Activated naive CD4-positive, alpha-beta T cell treated with anti-CD3 and anti-CD28 coated beads, Interleukin-2, amount 50 U/mL, for 24 hours (primary cell): ENCODE measurements around the gene CFAP221.
A peak's percentile ranks its signal among the peaks of the same experiment; 100 is the strongest.

Experiments used
- H3K27ac Mint-ChIP-seq: one replicate; pipeline ENCODE4 v1.8.0; 2021; ENCODE audit warnings: mild to moderate bottlenecking, mixed read lengths
- H3K27me3 Mint-ChIP-seq: one replicate; pipeline ENCODE4 v1.8.0; 2021; ENCODE audit warnings: mixed read lengths
- H3K36me3 Mint-ChIP-seq: one replicate; pipeline ENCODE4 v1.8.0; 2021; ENCODE audit warnings: mixed read lengths
- H3K4me1 Mint-ChIP-seq: one replicate; pipeline ENCODE4 v1.8.0; 2021; ENCODE audit warnings: mixed read lengths
- H3K4me3 Mint-ChIP-seq: one replicate; pipeline ENCODE4 v1.8.0; 2021; ENCODE audit warnings: mild to moderate bottlenecking, mixed read lengths
- H3K9me3 Mint-ChIP-seq: one replicate; pipeline ENCODE4 v1.8.0; 2021; ENCODE audit warnings: mixed read lengths

The CFAP221 gene

DNA sequence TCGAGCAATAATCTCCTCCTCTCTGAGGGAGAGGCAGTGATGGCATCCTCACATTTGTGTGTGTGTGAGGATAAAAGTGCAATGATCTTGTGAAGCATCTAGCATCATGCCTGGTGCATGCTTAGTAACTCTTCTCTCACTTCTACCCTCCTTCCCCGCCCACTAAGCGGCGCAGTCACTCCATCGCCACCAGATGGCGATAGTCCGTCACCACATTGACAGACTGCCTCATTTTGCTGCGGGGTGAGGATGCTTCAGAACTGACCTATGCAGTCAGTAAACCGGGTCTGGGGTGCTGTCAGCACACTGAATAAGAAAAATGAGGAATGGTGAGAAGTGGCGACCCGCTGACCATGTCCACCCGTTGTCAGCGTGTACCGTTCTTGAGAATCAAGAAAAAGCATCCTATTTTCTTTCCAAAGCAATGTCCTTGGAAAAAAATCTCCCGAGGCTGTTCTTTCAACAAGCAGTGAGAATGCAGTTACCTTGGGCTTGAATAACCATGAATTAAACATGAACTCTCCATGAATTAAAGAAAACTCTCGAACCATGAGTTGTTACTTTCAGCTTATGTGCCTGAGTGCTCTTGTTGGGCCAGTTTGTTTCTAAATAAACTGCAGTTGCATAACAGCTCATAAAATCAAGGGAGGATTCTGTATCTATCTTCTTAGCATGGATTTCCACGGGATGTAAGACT lies 97.5 kb downstream of the CFAP221 start:
- no peaks in the 10 kb centered on the region for H3K36me3 Mint-ChIP-seq

DNA sequence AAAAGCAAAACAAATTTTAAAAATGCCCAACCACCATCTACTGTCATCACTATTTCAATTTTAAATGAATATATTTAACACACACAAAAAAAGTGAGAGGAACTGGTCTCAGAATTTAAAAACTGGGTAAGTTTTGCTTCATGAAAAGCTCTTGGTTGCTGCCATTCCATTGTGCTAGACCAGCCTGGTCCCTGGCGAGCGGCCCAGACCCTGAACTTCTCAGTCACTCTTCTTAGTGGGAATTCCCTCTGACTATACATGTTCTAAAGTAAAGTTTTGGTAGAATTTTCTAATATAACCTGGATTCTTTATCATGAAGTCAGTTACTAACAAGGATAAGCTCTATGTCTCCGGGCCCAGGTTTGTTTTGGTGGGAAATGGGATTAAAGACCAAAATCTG lies 99.9 kb downstream of the CFAP221 start:
- Mint-ChIP-seq H3K27me3 (no peaks in the 10 kb centered on the region), H3K9me3 (no peaks in the 10 kb centered on the region), H3K4me1 (peaks cover 7% of the 10 kb centered on the region), H3K4me3 (no peak overlapping the region), H3K27ac (no peak overlapping the region), H3K36me3 (no peaks in the 10 kb centered on the region)

More for the DNA sequence above, 97.5 kb downstream of the CFAP221 start:
- Mint-ChIP-seq H3K27ac (no peak overlapping the region), H3K4me1 (peaks cover 7% of the 10 kb centered on the region), H3K9me3 (no peaks in the 10 kb centered on the region), H3K27me3 (no peaks in the 10 kb centered on the region), H3K4me3 (no peak overlapping the region)

DNA sequence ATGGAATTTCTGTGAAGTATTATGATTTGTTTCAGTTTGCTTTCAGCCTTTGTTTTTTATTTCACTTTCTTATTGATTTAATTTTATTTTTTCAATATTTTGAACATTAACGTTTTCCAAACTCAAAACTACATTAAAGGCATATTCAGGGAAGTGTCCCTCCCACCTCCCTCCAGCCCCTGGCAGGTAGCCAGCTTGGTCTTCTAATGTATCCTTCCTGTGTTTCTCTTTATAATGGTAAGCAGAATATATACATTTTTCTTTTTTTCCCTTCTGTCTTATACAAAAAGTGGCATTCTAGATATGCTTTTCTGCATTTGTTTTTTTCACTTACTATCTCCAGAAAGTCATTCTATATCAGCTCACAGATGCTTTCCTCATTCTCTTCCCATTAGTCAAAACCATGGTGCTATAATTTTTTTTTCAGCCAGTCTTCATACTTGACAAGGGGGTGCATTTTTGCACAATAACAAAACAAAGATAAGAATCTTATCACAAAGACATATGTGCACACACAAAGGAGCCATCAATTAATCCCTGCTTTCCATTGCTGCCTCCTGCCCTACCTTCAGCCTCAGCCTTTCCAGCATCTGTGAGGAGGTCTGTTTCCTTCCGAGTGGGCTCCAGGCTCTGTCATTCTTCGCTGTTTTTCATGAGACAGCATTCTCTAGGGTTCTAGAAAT lies 101.1 kb downstream of the CFAP221 start:
- H3K27me3 Mint-ChIP-seq, result no peaks in the 10 kb centered on the region
- peak overlapping the region; percentile 26 for H3K27ac Mint-ChIP-seq
- H3K4me3 Mint-ChIP-seq, result no peak overlapping the region
- no peaks in the 10 kb centered on the region for H3K36me3 Mint-ChIP-seq
- no peaks in the 10 kb centered on the region for H3K9me3 Mint-ChIP-seq
- H3K4me1 Mint-ChIP-seq, result peaks cover 7% of the 10 kb centered on the region

DNA sequence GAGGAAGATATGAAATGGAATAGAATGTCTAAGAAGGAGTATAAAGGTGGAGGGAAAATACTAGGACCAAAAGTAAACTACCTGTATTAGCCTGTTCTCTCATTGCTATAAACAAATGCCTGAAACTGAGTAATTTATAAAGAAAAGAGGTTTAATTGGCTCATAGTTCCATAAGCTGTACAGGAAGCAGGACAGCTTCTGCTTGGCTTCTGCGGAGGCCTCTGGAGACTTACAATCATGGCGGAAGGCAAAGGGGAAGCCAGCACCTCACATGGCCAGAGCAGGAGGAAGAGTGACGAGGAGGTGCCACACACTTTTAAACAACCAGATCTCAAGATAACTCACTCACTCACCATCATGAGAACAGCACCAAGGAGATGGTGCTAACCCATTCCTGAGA lies 101.9 kb downstream of the CFAP221 start:
- no peak overlapping the region for H3K27ac Mint-ChIP-seq
- H3K27me3 Mint-ChIP-seq, result no peaks in the 10 kb centered on the region
- no peaks in the 10 kb centered on the region for H3K9me3 Mint-ChIP-seq
- no peak overlapping the region for H3K4me3 Mint-ChIP-seq
- no peaks in the 10 kb centered on the region for H3K36me3 Mint-ChIP-seq
- H3K4me1 Mint-ChIP-seq, result peaks cover 7% of the 10 kb centered on the region

DNA sequence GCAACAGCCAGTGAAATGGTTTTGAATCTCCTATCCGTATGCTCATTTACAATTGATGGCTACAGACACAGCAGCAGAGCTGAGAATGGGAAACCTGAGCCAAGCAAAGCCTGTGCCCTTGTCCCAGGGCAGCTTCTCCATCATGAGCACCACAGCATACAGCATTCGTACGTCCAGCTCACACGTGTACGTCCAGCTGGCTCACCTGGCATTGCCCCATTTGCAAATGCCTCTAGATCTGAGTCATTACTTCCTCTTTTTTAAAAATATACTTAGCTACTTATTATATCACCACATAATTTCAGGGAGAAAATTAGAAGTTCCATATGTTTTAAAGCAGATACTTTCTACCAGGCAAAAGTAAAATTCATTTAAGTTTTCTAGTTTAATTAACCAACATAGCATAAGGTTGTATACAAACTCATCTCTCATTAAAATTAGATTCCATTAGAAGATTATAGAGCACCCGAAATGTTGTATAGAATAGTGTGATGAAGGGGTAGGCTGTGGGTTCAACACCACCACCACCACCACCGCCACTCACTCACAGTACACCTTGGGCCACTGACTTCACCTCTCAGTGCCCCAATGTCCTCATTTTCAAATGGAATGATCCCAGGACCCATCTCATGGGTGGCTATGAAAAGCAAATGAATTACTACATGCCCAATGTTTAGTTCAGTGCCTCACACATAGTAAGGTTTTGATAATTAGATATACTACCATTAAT lies 103.4 kb downstream of the CFAP221 start:
- Mint-ChIP-seq H3K36me3 (no peaks in the 10 kb centered on the region), H3K27me3 (no peaks in the 10 kb centered on the region), H3K27ac (no peak overlapping the region), H3K9me3 (no peaks in the 10 kb centered on the region), H3K4me1 (peaks cover 7% of the 10 kb centered on the region), H3K4me3 (no peak overlapping the region)

DNA sequence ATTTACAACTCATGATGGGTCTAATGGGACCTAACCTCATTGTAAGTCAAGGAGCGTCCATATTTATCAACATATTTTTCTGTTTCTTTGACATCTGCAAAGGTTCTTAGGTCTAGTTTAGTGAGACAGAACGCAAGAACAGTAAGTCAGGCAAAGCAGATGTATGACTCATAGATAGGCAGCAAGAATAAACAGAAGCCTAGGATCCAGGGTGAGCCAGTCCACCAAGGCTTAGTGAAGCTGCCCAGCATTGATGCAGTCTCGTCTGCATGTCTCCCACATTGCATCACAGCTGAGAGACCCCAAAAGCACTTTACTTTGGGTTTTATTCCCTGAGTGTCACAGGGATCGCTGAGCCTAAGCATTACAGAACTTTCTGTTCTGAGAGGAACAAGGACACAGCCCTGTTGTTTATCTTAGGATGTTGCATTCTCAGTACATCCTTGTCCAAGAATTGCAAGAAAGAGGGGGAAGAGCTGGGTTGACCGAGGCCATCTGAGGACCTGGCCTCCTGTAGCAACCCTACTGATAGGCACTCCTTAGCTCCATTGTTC lies 105.2 kb downstream of the CFAP221 start:
- peaks cover 7% of the 10 kb centered on the region for H3K4me1 Mint-ChIP-seq
- H3K27ac Mint-ChIP-seq, result no peak overlapping the region
- no peaks in the 10 kb centered on the region for H3K9me3 Mint-ChIP-seq
- H3K27me3 Mint-ChIP-seq, result no peaks in the 10 kb centered on the region
- no peaks in the 10 kb centered on the region for H3K36me3 Mint-ChIP-seq
- H3K4me3 Mint-ChIP-seq, result no peak overlapping the region

DNA sequence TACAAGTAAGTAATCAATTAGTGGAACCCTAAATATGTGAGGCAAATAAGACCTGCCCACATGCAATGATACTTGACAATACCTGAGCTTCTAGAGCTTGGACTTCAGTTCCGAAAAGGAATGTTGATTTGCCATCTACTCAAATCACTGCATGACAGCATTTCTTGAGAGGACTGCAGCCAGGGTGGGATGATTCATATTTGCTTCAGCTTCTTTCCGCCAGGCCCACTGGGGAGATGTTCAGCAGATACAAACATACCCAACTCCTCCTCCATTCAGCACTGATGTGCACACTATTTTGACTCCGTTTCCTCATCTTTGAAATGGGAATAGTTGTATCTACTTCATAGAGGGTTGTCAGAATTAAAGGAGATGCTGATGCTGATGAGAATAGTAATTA lies 106.0 kb downstream of the CFAP221 start:
- Mint-ChIP-seq H3K36me3 (no peaks in the 10 kb centered on the region), H3K4me3 (no peak overlapping the region), H3K27ac (no peak overlapping the region), H3K4me1 (peaks cover 6% of the 10 kb centered on the region), H3K27me3 (no peaks in the 10 kb centered on the region), H3K9me3 (no peaks in the 10 kb centered on the region)

DNA sequence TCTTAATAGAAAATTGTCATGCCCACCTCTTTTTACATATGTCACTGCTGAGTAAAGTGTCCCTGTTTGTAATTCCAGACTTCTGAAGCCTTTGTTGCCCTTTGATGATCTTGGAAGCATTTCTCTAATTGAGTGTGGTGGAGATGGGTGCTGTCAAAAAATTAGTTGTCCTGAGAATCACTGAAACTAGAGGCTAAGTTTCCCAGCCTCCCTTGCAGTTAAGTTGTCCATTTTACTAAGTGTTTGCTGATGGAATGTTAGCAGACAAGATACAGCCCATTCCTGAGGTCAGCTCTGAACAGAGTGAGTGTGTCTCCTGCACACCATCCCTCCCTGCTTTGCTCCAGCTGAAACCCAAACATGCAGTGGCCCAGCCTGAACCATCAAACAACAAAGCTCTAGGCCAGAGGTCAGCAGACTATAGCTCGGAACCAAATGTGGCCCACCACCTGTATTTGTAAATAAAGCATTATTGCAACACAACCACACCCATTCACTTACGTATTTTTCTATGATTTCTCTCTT lies 106.7 kb downstream of the CFAP221 start:
- Mint-ChIP-seq H3K27ac (no peak overlapping the region), H3K36me3 (no peaks in the 10 kb centered on the region), H3K4me1 (no peaks in the 10 kb centered on the region), H3K4me3 (no peak overlapping the region), H3K9me3 (no peaks in the 10 kb centered on the region), H3K27me3 (no peaks in the 10 kb centered on the region)

DNA sequence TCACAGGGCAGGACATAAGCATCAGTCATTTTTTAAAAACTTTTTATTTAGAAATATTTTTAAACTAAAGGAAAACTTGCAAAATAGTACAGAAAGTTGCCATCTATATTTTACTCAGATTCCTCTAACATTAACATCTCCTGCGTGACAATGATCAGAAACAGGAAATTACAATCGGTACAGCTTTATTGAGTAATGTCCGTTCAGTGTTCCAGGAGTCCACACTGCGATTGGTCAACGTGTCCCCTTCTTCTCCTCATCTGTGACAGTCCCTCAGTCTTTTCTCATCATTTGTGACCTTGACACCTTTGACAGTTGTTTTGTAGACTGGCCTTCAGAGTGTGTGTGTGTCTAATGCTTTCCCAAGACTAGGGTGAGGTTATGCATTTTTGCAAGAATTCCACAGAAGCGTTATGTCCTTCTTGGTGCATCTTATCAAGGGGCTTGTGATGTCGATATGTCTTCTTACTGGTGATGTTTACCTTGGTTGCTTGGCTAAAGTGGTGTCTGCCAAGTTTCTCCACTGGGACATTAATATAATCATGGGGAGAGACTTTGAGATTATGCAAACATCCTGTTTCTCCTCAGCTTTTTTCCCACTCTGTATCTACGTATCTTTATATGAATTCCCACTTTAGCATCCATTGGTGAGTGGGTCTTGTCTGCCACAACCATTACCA lies 113.4 kb downstream of the CFAP221 start:
- no peaks in the 10 kb centered on the region for H3K36me3 Mint-ChIP-seq
- H3K4me3 Mint-ChIP-seq, result no peak overlapping the region
- H3K4me1 Mint-ChIP-seq, result no peaks in the 10 kb centered on the region
- no peaks in the 10 kb centered on the region for H3K9me3 Mint-ChIP-seq
- H3K27me3 Mint-ChIP-seq, result no peaks in the 10 kb centered on the region
- H3K27ac Mint-ChIP-seq, result no peak overlapping the region

DNA sequence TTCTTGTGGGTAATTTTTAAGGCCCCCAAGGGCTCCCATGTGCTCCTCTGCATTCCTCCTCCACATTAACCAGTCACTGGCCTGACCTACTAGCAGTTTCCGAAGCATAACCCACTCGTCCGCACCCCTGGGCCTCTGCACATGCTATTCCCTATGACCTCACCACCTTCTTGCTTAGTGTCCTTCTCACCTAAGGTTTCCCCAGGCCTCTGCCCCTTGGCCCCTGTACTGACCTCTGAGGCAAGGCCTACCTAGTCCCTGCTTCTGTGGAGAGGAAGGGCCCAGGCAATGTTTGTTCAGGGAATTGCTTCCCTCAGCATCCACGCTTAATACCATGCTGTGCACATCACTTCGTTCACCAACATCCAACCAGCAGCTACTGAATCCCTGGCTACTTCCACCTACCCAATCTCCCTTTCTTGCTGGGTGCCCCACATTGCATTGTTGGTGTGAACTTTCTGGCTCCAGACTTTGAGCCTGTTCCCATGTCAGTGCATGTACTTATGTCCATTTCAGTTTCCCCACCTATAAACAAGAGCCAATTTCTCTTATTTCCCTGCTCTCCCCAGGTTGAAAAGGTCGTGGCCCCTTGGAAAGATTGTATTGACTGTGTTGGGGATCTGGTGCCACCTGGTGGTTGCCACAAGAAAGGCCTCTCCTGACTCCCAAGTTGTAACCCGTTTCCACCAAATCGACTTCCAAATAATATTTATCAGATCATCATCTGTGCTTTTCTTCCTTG lies 115.5 kb downstream of the CFAP221 start:
- H3K27me3 Mint-ChIP-seq, result no peaks in the 10 kb centered on the region
- no peaks in the 10 kb centered on the region for H3K36me3 Mint-ChIP-seq
- no peak overlapping the region for H3K27ac Mint-ChIP-seq
- H3K4me1 Mint-ChIP-seq, result peaks cover 6% of the 10 kb centered on the region
- no peak overlapping the region for H3K4me3 Mint-ChIP-seq
- no peaks in the 10 kb centered on the region for H3K9me3 Mint-ChIP-seq

DNA sequence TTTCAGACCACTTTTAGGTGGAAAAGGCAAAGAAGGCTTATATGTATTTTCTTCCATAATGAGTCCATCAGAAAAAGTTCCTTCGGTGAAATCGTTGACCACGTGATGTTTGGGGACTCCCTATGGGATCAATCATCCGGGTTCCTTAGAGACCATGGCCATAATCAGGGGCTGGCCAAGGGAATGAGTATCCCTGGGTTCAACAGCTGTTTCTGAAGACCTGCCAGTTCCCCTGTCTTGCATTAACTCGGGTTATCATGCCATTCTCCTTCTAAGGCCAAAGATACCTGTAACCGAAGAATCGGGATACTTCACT lies 116.1 kb downstream of the CFAP221 start:
- Mint-ChIP-seq H3K36me3 (no peaks in the 10 kb centered on the region), H3K4me1 (peaks cover 6% of the 10 kb centered on the region), H3K27me3 (no peaks in the 10 kb centered on the region), H3K9me3 (no peaks in the 10 kb centered on the region), H3K27ac (no peak overlapping the region), H3K4me3 (no peak overlapping the region)

DNA sequence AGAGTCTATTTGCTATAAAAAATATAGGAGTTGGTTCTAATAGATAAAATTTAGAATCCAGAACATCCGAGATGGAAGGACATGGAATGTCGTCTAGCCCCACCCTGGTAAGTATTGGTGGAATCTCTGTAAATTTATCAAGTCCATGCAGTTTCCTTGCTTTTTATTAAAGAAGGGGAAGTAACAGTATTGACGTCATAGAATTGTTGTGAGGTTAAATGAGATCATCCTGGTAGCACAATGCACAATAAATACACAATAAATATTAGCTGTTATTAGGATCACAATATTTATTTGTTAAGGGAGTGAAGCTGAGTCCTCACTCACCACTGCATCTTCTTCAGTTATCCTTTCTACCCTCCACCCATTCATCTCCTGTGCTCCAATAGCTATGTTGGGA lies 118.0 kb downstream of the CFAP221 start:
- Mint-ChIP-seq H3K27ac (no peak overlapping the region), H3K4me3 (no peak overlapping the region), H3K36me3 (no peaks in the 10 kb centered on the region), H3K9me3 (no peaks in the 10 kb centered on the region), H3K27me3 (no peaks in the 10 kb centered on the region), H3K4me1 (peaks cover 6% of the 10 kb centered on the region)

DNA sequence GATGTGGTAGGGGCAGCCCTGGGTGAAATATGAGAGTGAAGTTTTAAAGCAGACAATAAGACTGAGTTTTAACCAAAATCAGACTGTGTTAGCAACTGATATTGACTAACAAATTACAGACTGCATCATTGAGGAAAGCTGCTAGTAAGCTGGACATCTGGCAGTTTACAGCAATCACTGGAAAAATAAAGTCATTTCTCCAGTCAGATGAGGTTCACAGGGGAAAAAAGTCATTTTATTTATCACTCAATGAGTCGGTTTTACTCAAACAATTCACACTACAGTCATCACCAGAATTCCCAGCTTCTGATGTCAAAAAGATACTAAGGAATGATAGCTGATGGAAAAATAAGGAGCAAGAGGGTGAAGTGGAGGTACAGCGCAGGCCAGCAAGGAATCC lies 124.3 kb downstream of the CFAP221 start:
- no peak overlapping the region for H3K4me3 Mint-ChIP-seq
- no peak overlapping the region for H3K27ac Mint-ChIP-seq
- H3K36me3 Mint-ChIP-seq, result no peaks in the 10 kb centered on the region
- H3K27me3 Mint-ChIP-seq, result no peaks in the 10 kb centered on the region
- H3K9me3 Mint-ChIP-seq, result no peaks in the 10 kb centered on the region
- peaks cover under 1% of the 10 kb centered on the region for H3K4me1 Mint-ChIP-seq

DNA sequence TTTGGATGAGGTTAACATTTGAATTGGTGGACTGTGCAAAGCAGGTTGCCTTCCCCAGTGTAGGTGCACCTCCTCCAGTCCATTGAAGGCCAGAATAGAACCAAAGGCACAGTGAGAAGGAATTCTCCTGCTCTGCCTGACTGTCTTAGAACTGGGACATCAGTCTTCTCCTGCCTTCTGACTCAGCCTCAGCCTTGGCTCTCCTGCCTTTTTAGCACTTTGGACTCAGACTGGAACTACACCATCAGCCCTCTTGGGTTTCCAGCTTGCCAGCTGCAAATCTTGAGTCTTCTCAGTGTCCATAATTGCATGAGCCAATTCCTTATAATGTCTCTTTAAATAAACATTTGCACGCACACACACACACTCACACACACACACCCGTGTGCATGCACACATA lies 126.8 kb downstream of the CFAP221 start:
- H3K27ac Mint-ChIP-seq, result no peak overlapping the region

DNA sequence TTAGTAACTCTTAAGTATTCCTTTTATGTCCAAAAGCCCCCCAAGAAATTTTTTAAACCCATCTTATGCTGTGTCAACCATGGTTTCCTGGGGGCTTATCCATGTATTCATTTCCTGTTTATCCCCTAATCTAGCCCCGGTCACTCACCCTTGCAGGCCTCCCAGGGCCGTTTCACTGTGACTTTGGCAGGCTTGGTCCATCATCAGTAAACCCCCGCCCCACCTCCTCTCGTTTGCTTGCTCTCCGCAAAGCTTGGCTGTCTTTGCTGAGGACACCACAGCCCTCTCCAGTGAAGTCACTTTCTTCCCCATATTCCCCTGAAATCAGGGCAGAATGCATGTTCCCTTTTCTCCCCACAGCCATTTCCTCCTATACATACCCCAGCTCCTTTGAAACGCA lies 127.5 kb downstream of the CFAP221 start:
- H3K4me3 Mint-ChIP-seq, result no peak overlapping the region
- H3K9me3 Mint-ChIP-seq, result no peaks in the 10 kb centered on the region
- H3K4me1 Mint-ChIP-seq, result no peaks in the 10 kb centered on the region
- no peak overlapping the region for H3K27ac Mint-ChIP-seq
- H3K27me3 Mint-ChIP-seq, result no peaks in the 10 kb centered on the region
- H3K36me3 Mint-ChIP-seq, result no peaks in the 10 kb centered on the region

More for the DNA sequence above, 126.8 kb downstream of the CFAP221 start:
- no peak overlapping the region for H3K4me3 Mint-ChIP-seq
- H3K27me3 Mint-ChIP-seq, result no peaks in the 10 kb centered on the region
- H3K9me3 Mint-ChIP-seq, result no peaks in the 10 kb centered on the region
- no peaks in the 10 kb centered on the region for H3K4me1 Mint-ChIP-seq
- no peaks in the 10 kb centered on the region for H3K36me3 Mint-ChIP-seq
